Esophagus muscularis mucosa (tissue), 4 donors: ENCODE measurements around the gene MYO1E. TPM values are rescaled to one million over a fixed set of nuclear protein-coding genes. Genes with fewer than 3 reads are reported as not detected.

ENCODE experiments used
- DNase-seq: peaks from one replicate; pipeline ENCODE4 v3.0.0-alpha.2; 2017; ENCODE audit errors: extremely low spot score
- H3K27ac ChIP-seq, 4 donors: fragments of 200-600 bp; sonication (generic); replicated peaks in 1 of 4; 1 replicate in 3 of 4; 2 replicates in 1 of 4; pipeline ENCODE4 v1.5.1; 2016 to 2019; ENCODE audit warnings: mild to moderate bottlenecking in 1 of 4
- H3K27me3 ChIP-seq, 4 donors: fragments of 200-600 bp; sonication (generic); one replicate each; pipeline versions ENCODE4 v1.5.1 to v1.6.0; 2016 to 2019
- H3K36me3 ChIP-seq, 4 donors: fragments of 200-600 bp; sonication (generic); one replicate each; pipeline ENCODE4 v1.5.1; 2016 to 2019
- H3K4me1 ChIP-seq, 4 donors: fragments of 200-600 bp; sonication (generic); one replicate each; pipeline ENCODE4 v1.5.1; 2016 to 2019
- H3K4me3 ChIP-seq, 4 donors: fragments of 200-600 bp; sonication (generic); 1 replicate in 2 of 4; 2 replicates in 2 of 4; pipeline ENCODE4 v1.5.1; 2016 to 2019; ENCODE audit warnings: mild to moderate bottlenecking in 4 of 4, moderate library complexity in 1 of 4
- H3K9me3 ChIP-seq, 4 donors: fragments of 200-600 bp; sonication (generic); 1 replicate in 3 of 4; 2 replicates in 1 of 4; pipeline ENCODE4 v1.5.1; 2016 to 2019
- CTCF ChIP-seq, 3 experiments: fragments of 200-600 bp in 2 of 3; fragments of 450-650 bp in 1 of 3; sonication (generic) in 2 of 3; IDR thresholded peaks; one replicate each; pipeline ENCODE4 v1.5.1; 2017 to 2019; ENCODE audit warnings: antibody characterized with exemption in 3 of 3, mild to moderate bottlenecking in 2 of 3, moderate library complexity in 1 of 3
- EP300 ChIP-seq: sonication (generic); formaldehyde crosslinking; IDR thresholded peaks from one replicate; pipeline ENCODE4 v1.6.1; 2017; ENCODE audit warnings: antibody characterized with exemption
- POLR2A ChIP-seq: fragments of 450-650 bp; IDR thresholded peaks from one replicate; pipeline ENCODE4 v1.6.1; 2017; ENCODE audit warnings: antibody characterized with exemption, moderate library complexity, mild to moderate bottlenecking, low read depth
- POLR2AphosphoS5 ChIP-seq, 2 donors: sonication (generic); formaldehyde crosslinking; IDR thresholded peaks; one replicate each; pipeline ENCODE4 v1.6.1; 2017; ENCODE audit warnings: antibody characterized with exemption in 2 of 2
- WGBS: methylation state at CpG from one replicate; pipeline ENCODE4 v1.1.5; 2018; 5-methylcytosine and 5-hydroxymethylcytosine counted together
- intact Hi-C: fragments of 100-400 bp; cut with DNase I; formaldehyde crosslinking; loops from one replicate; pipeline ENCODE4 v1.15.1; 2023
- total RNA-seq, 4 donors: library from RNA; depleted of rRNA; stranded (reverse); fragments of >200 nt; gene quantifications; one replicate each; pipeline versions ENCODE4 v1.1.0 to v1.2.1, GENCODE V29; 2016

MYO1E gene
- total RNA-seq, 4 donors from 2014 or later = 32.7 to 39.9 (median 37.6) TPM

GRCh38 chr15:59369597-59369996 lies 3.1 kb downstream of the MYO1E start:
- no peaks in the 10 kb centered on the region for H3K27me3 ChIP-seq
- no peak for DNase-seq
- no peaks in the 10 kb centered on the region for H3K9me3 ChIP-seq
- H3K36me3 ChIP-seq = no peaks in the 10 kb centered on the region
- H3K27ac ChIP-seq = peak overlapping the region in 1 of 4 donors; percentile 7
- TF ChIP-seq EP300 (no peak), POLR2A (no peak), POLR2AphosphoS5 (IDR thresholded peaks at IDR 0.05) (no peak), CTCF (IDR thresholded peaks at IDR 0.05) (no peak)
- intact Hi-C loops = loop anchor here (10.0 kb wide), 1 partner anchor 385 kb away; the partner anchor contains the start of gene RNF111
- H3K4me1 ChIP-seq = peaks cover 8 to 32% (median 21%) of the 10 kb centered on the region in 4 donors
- no peak overlapping the region for H3K4me3 ChIP-seq
- WGBS = 96% methylated on average over 2 of the region's 2 CpGs

DNA sequence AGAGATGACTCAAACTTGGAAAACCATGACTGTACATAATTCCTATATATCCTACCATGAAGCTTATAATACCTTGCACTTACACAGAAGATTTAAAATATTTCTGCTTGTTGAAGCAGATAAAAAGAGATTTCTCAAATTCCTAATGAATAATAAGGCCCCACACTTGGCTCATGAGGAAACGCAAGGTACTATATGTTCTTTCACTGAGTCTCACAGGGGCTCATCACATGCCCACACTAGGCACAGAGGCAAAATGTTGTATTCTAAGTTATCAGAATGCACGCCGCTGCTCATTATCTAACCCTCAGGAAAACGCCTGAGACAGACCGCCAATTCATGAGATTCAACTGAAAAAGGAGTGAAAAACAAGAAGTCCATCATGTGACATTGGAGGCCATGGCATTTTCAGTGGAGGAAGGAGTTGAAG lies 5.6 kb downstream of the MYO1E start:
- no peak for TF ChIP-seq EP300
- no peak for TF ChIP-seq POLR2A
- Histone ChIP-seq H3K9me3 (no peaks in the 10 kb centered on the region), H3K36me3 (no peaks in the 10 kb centered on the region), H3K4me3 (no peak overlapping the region), H3K27ac (no peak overlapping the region), H3K4me1 (peaks cover 5 to 26% (median 14%) of the 10 kb centered on the region in 4 donors), H3K27me3 (no peaks in the 10 kb centered on the region)
- intact Hi-C loops = loop anchor here (10.0 kb wide), 1 partner anchor 382 kb away; the partner anchor contains the start of gene RNF111
- 94% methylated on average over 5 of the region's 5 CpGs for WGBS
- no peak for DNase-seq

DNA sequence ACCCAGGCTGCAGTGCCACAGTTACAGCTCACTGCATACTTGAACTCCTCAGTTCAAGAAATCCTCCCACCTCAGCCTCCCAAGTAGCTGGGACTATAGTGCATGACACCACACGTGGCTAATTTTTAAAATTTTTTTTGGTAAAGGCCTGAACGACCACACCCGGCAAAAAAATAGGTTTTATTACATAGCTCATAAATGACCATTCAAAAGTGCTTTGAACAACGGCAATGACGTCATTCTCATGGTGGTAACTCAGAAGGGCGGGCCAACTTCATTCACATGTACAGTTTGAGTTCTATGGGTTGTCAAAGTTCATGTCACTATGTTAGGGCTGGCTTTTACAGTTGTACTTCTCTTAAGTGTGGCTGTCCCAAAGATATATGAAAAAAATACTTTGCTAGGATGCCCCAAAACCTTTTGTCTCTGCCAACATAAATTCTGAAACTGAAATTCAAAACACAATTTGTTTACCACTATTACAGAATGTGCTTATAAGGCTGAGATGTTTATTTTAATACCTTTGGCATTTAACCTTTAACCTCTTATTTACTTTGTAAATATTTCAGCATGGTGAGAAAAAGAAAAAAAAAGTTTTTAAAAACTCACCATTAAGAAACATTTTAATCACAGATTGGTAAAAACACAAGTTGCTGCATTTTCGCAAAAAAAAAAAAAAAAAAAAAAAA lies 6.2 kb downstream of the MYO1E start:
- peaks cover 5 to 26% (median 13%) of the 10 kb centered on the region in 4 donors for H3K4me1 ChIP-seq
- no peaks in the 10 kb centered on the region for H3K9me3 ChIP-seq
- no peak overlapping the region for H3K27ac ChIP-seq
- no peak for DNase-seq
- H3K4me3 ChIP-seq = no peak overlapping the region
- TF ChIP-seq POLR2AphosphoS5 (IDR thresholded peaks at IDR 0.05) (no peak), EP300 (no peak), CTCF (IDR thresholded peaks at IDR 0.05) (no peak), POLR2A (no peak)
- 56% methylated on average over 7 of the region's 7 CpGs for WGBS
- no peaks in the 10 kb centered on the region for H3K36me3 ChIP-seq
- intact Hi-C loops = loop anchor here (10.0 kb wide), 1 partner anchor 382 kb away; the partner anchor contains the start of gene RNF111
- H3K27me3 ChIP-seq = no peaks in the 10 kb centered on the region

GRCh38 chr15:59364248-59364647 lies 8.4 kb downstream of the MYO1E start:
- H3K4me3 ChIP-seq = no peak overlapping the region

More at GRCh38 chr15:59364248-59364647, 8.4 kb downstream of the MYO1E start:
- Histone ChIP-seq H3K9me3 (no peaks in the 10 kb centered on the region), H3K27ac (no peak overlapping the region), H3K27me3 (no peaks in the 10 kb centered on the region), H3K4me1 (peaks cover 0 to 7% (median 2%) of the 10 kb centered on the region in 4 donors), H3K36me3 (no peaks in the 10 kb centered on the region)
- TF ChIP-seq POLR2A = no peak
- TF ChIP-seq EP300 = no peak
- no peak for TF ChIP-seq POLR2AphosphoS5 (IDR thresholded peaks at IDR 0.05)
- no peak for TF ChIP-seq CTCF (IDR thresholded peaks at IDR 0.05)
- DNase-seq = no peak
- intact Hi-C loops = loop anchor here (10.0 kb wide), 1 partner anchor 379 kb away; the partner anchor contains the start of gene RNF111
- 90% methylated on average over 4 of the region's 4 CpGs for WGBS
